ENCODE data around the gene TIE1. TPM values are rescaled to one million over a fixed set of nuclear protein-coding genes. Genes with fewer than 3 reads are reported as not detected.

TIE1 gene
- total RNA-seq, 1 experiment from 2014 or later, result not detected

GRCh38 chr1:43338001-43338400, 37.2 kb downstream of the TIE1 start:
- Histone ChIP-seq H3K27me3 (ENCODE audit: insufficient read depth, low read depth) (no peaks in the 10 kb centered on the region), H2AFZ (no peak overlapping the region), H3F3A (ENCODE audit: insufficient read depth, low read depth) (peaks cover 5% of the 10 kb centered on the region), H3K36me3 (ENCODE audit: low read depth) (no peaks in the 10 kb centered on the region), H3K4me2 (no peak overlapping the region), H3K9me2 (ENCODE audit: insufficient read depth) (no peaks in the 10 kb centered on the region), H3K4me1 (replicated peaks; ENCODE audit: insufficient read depth) (peaks cover 7% of the 10 kb centered on the region), H3K9me3 (ENCODE audit: insufficient read depth, low read depth) (no peaks in the 10 kb centered on the region), H4K20me1 (ENCODE audit: insufficient read depth) (no peaks in the 10 kb centered on the region), H3K27ac (no peak overlapping the region), H3K4me3 (no peak overlapping the region), H3K79me2 (ENCODE audit: low read depth) (no peaks in the 10 kb centered on the region)
- no TSS peak for BruUV-seq (replicated peaks)
- TF ChIP-seq EZH2 (IDR thresholded peaks at IDR 0.05; ENCODE audit: low read depth), result no peak
- no peak for TF ChIP-seq CTCF (conservative IDR thresholded peaks at IDR 0.05)
- DNase-seq, result no peak
- intact Hi-C loops (cut with micrococcal nuclease; ENCODE audit: unreplicated experiment), result no loop called here
- ChIA-PET CTCF (interaction anchor here (0.7 kb wide), 1 partner anchor 20 kb away, joined by 5 read pairs; no protein-coding TSS in a partner anchor), POLR2A (ENCODE audit: unreplicated experiment) (no interaction called here)

- DNase-seq, result no peak
- H3K36me3 ChIP-seq (ENCODE audit: low read depth), result no peaks in the 10 kb centered on the region
- H3K9me3 ChIP-seq (ENCODE audit: insufficient read depth, low read depth), result no peaks in the 10 kb centered on the region
- TF ChIP-seq EZH2 (IDR thresholded peaks at IDR 0.05; ENCODE audit: low read depth) (no peak), CTCF (conservative IDR thresholded peaks at IDR 0.05) (no peak)
- H3K27ac ChIP-seq, result no peak overlapping the region
- ChIA-PET POLR2A (ENCODE audit: unreplicated experiment) (no interaction called here), CTCF (no interaction called here)
- H3K9me2 ChIP-seq (ENCODE audit: insufficient read depth), result no peaks in the 10 kb centered on the region
- no peaks in the 10 kb centered on the region for H3K79me2 ChIP-seq (ENCODE audit: low read depth)
- H3K4me1 ChIP-seq (replicated peaks; ENCODE audit: insufficient read depth), result peaks cover 24% of the 10 kb centered on the region
- H3K4me3 ChIP-seq, result no peak overlapping the region
- BruUV-seq (replicated peaks), result no TSS peak
- H2AFZ ChIP-seq, result no peak overlapping the region
- intact Hi-C loops (cut with micrococcal nuclease; ENCODE audit: unreplicated experiment), result no loop called here
- H4K20me1 ChIP-seq (ENCODE audit: insufficient read depth), result no peaks in the 10 kb centered on the region
- H3K27me3 ChIP-seq (ENCODE audit: insufficient read depth, low read depth), result no peaks in the 10 kb centered on the region
- H3F3A ChIP-seq (ENCODE audit: insufficient read depth, low read depth), result peaks cover 23% of the 10 kb centered on the region
- H3K4me2 ChIP-seq, result no peak overlapping the region
These were observed 38.9 kb downstream of the TIE1 start for GRCh38 chr1:43339584-43340232.

GRCh38 chr1:43340559-43340958, 39.8 kb downstream of the TIE1 start:
- H3K4me3 ChIP-seq, result no peak overlapping the region
- H3F3A ChIP-seq (ENCODE audit: insufficient read depth, low read depth), result peaks cover 29% of the 10 kb centered on the region
- no TSS peak for BruUV-seq (replicated peaks)
- TF ChIP-seq CTCF (conservative IDR thresholded peaks at IDR 0.05) (no peak), EZH2 (IDR thresholded peaks at IDR 0.05; ENCODE audit: low read depth) (no peak)
- POLR2A ChIA-PET (ENCODE audit: unreplicated experiment), result no interaction called here
- no peaks in the 10 kb centered on the region for H3K9me3 ChIP-seq (ENCODE audit: insufficient read depth, low read depth)
- intact Hi-C loops (cut with micrococcal nuclease; ENCODE audit: unreplicated experiment), result no loop called here
- H3K4me2 ChIP-seq, result no peak overlapping the region
- CTCF ChIA-PET, result interaction anchor here (0.6 kb wide), 1 partner anchor 66 kb away, joined by 6 read pairs; no protein-coding TSS in a partner anchor
- no peaks in the 10 kb centered on the region for H3K36me3 ChIP-seq (ENCODE audit: low read depth)
- H3K27me3 ChIP-seq (ENCODE audit: insufficient read depth, low read depth), result no peaks in the 10 kb centered on the region
- no peak for DNase-seq
- H3K4me1 ChIP-seq (replicated peaks; ENCODE audit: insufficient read depth), result peaks cover 33% of the 10 kb centered on the region
- no peak overlapping the region for H3K27ac ChIP-seq
- H4K20me1 ChIP-seq (ENCODE audit: insufficient read depth), result no peaks in the 10 kb centered on the region
- H3K79me2 ChIP-seq (ENCODE audit: low read depth), result no peaks in the 10 kb centered on the region
- no peak overlapping the region for H2AFZ ChIP-seq
- no peaks in the 10 kb centered on the region for H3K9me2 ChIP-seq (ENCODE audit: insufficient read depth)
